Measurements from ENCODE around the gene FOXA1. TPM values are rescaled to one million over a fixed set of nuclear protein-coding genes. Genes with fewer than 3 reads are reported as not detected.

Gene FOXA1
- total RNA-seq, 1 donor from 2014 or later = 30.5 TPM

- H3K9me3 ChIP-seq = no peaks in the 10 kb centered on the region
- H3K36me3 ChIP-seq = no peaks in the 10 kb centered on the region
- H3K4me1 ChIP-seq = peaks cover 24% of the 10 kb centered on the region
- intact Hi-C loops (cut with DNase I) = loop anchor here (5.0 kb wide), 1 partner anchor 346 kb away; no protein-coding TSS in a partner anchor
- peak overlapping the region; percentile 60 for H3K4me3 ChIP-seq
- DNase-seq (no peak), ATAC-seq (no peak)
- peak overlapping the region; percentile 82 for H3K27ac ChIP-seq
- H3K27me3 ChIP-seq (ENCODE audit: low read depth) = peaks cover 92% of the 10 kb centered on the region
- no peak for TF ChIP-seq CTCF (IDR thresholded peaks at IDR 0.05)
Observed at GRCh38 chr14:37593511-37594237, 1.4 kb downstream of the FOXA1 start.

- Histone ChIP-seq H3K4me3 (peak overlapping the region; percentile 60), H3K27me3 (ENCODE audit: low read depth) (peaks cover 92% of the 10 kb centered on the region), H3K9me3 (no peaks in the 10 kb centered on the region), H3K27ac (peak overlapping the region; percentile 82), H3K4me1 (peaks cover 22% of the 10 kb centered on the region), H3K36me3 (no peaks in the 10 kb centered on the region)
- DNase-seq (no peak), ATAC-seq (peak in 1 of 2 donors; percentile 0)
- intact Hi-C loops (cut with DNase I) = loop anchor here (5.0 kb wide), 1 partner anchor 345 kb away; no protein-coding TSS in a partner anchor
- no peak for TF ChIP-seq CTCF (IDR thresholded peaks at IDR 0.05)
Observed at GRCh38 chr14:37592482-37593408, 2.3 kb downstream of the FOXA1 start.

- peak overlapping the region; percentile 82 for H3K27ac ChIP-seq
- peaks cover 92% of the 10 kb centered on the region for H3K27me3 ChIP-seq (ENCODE audit: low read depth)
- DNase-seq (no peak), ATAC-seq (peak; percentile 0 to 1)
- no peaks in the 10 kb centered on the region for H3K9me3 ChIP-seq
- TF ChIP-seq CTCF (IDR thresholded peaks at IDR 0.05) = no peak
- peaks cover 19% of the 10 kb centered on the region for H3K4me1 ChIP-seq
- intact Hi-C loops (cut with DNase I) = loop anchor here (5.0 kb wide), 1 partner anchor 345 kb away; no protein-coding TSS in a partner anchor
- no peaks in the 10 kb centered on the region for H3K36me3 ChIP-seq
- peak overlapping the region; percentile 60 for H3K4me3 ChIP-seq
Observed at GRCh38 chr14:37591941-37592481, 3.0 kb downstream of the FOXA1 start.

GRCh38 chr14:37591311-37591940, 3.6 kb downstream of the FOXA1 start:
- H3K27me3 ChIP-seq (ENCODE audit: low read depth) = peaks cover 90% of the 10 kb centered on the region
- intact Hi-C loops (cut with DNase I) = loop anchor here (5.0 kb wide), 1 partner anchor 344 kb away; no protein-coding TSS in a partner anchor
- ATAC-seq (peak; percentile 5 to 35), DNase-seq (peak; percentile 64)
- no peaks in the 10 kb centered on the region for H3K9me3 ChIP-seq
- no peaks in the 10 kb centered on the region for H3K36me3 ChIP-seq
- peak overlapping the region; percentile 60 for H3K4me3 ChIP-seq
- peaks cover 13% of the 10 kb centered on the region for H3K4me1 ChIP-seq
- H3K27ac ChIP-seq = peak overlapping the region; percentile 82
- peak; percentile 22 for TF ChIP-seq CTCF (IDR thresholded peaks at IDR 0.05)

Data from lower lobe of right lung (tissue), 2 donors.